A549 (cell line): ENCODE results near the gene PATJ. TPM values are rescaled to one million over a fixed set of nuclear protein-coding genes. Genes with fewer than 3 reads are reported as not detected.

Experiments
- ATAC-seq, 2 experiments: fragments of 200-7000 bp in 1 of 2; fragments of >200 bp in 1 of 2; cut with Nextera tagmentation in 1 of 2; cut with Tn5 transposase in 1 of 2; 3 replicates each; pipeline versions ENCODE4 v1.8.0 to v1.9.1; 2018 to 2020; ENCODE audit warnings: mild to moderate bottlenecking in 1 of 2, moderate library complexity in 1 of 2
- CTCF ChIA-PET: fragments of 300-600 bp; sonication (Branson Sonifier 250); formaldehyde crosslinking; extraction: SDS; loops from one replicate; lab custom pipeline; 2021; ENCODE audit warnings: antibody characterized with exemption, inconsistent platforms; lab: Yijun Ruan, JAX
- POLR2A ChIA-PET: fragments of 350-600 bp; formaldehyde crosslinking; extraction: SDS; loops from one replicate; lab custom pipeline; 2021; ENCODE audit warnings: antibody characterized with exemption, inconsistent platforms; lab: Yijun Ruan, JAX
- DNase-seq, 2 experiments: peaks; one replicate each; pipeline versions ENCODE4 v3.0.0 to v3.0.0-alpha.2; 2011 to 2016; ENCODE audit warnings: low read depth in 1 of 2, low spot score in 1 of 2
- FAIRE-seq: peaks from 2 replicates; lab custom pipeline; 2011; peaks lifted over from hg19 to GRCh38; lab: Jason Lieb, UNC
- H3K27ac ChIP-seq, 2 experiments: fragments of >200 bp; sonication (Bioruptor Twin); formaldehyde crosslinking; 3 replicates each; pipeline ENCODE4 v1.5.1; 2016 to 2017
- H3K4me1 ChIP-seq: fragments of >200 bp; sonication (Bioruptor Twin); formaldehyde crosslinking; 3 replicates; pipeline ENCODE4 v1.6.1; 2016
- H3K4me2 ChIP-seq: fragments of >200 bp; sonication (Bioruptor Twin); formaldehyde crosslinking; 3 replicates; pipeline ENCODE4 v1.6.1; 2016
- H3K4me3 ChIP-seq: fragments of >200 bp; sonication (Bioruptor Twin); formaldehyde crosslinking; 3 replicates; pipeline ENCODE4 v1.5.1; 2016
- H3K9me3 ChIP-seq: fragments of >200 bp; sonication (Bioruptor Twin); formaldehyde crosslinking; 3 replicates; pipeline ENCODE4 v1.6.1; 2016
- BHLHE40 ChIP-seq: IDR thresholded peaks from 2 replicates; pipeline ENCODE4 v1.6.1; 2012; ENCODE audit warnings: low read depth, low read length, inconsistent platforms
- CBX2 ChIP-seq: fragments of 200-600 bp; sonication (generic); IDR thresholded peaks from 2 replicates; pipeline ENCODE4 v1.6.1; 2016; ENCODE audit warnings: low read depth, mild to moderate bottlenecking, borderline replicate concordance
- CEBPB ChIP-seq, 2 experiments: fragments of >200 bp in 1 of 2; sonication (Bioruptor Twin) in 1 of 2; formaldehyde crosslinking in 1 of 2; IDR thresholded peaks; 2 replicates each; pipeline ENCODE4 v1.6.1; 2012 to 2016
- EHF ChIP-seq: fragments of 250-450 bp; sonication (Bioruptor Pico); IDR thresholded peaks from 2 replicates; pipeline ENCODE4 v1.5.0; 2020; ENCODE audit warnings: mild to moderate bottlenecking
- EHMT2 ChIP-seq: fragments of 200-600 bp; sonication (generic); IDR thresholded peaks from 2 replicates; pipeline ENCODE4 v1.6.1; 2016; ENCODE audit warnings: antibody characterized with exemption, low read depth, mild to moderate bottlenecking, moderate library complexity
- FOSL2 ChIP-seq, 2 experiments: fragments of 450-650 bp in 1 of 2; fragments of >200 bp in 1 of 2; sonication (Bioruptor Twin) in 1 of 2; formaldehyde crosslinking; IDR thresholded peaks; 2 replicates each; pipeline versions ENCODE4 v1.5.0 to v1.6.1; 2016 to 2020; ENCODE audit warnings: mild to moderate bottlenecking in 1 of 2, moderate library complexity in 1 of 2
- GATA3 ChIP-seq: IDR thresholded peaks from 2 replicates; pipeline ENCODE4 v1.6.1; 2012; ENCODE audit warnings: borderline replicate concordance
- HOXB5 ChIP-seq: fragments of 250-450 bp; sonication (Bioruptor Pico); IDR thresholded peaks from 2 replicates; pipeline ENCODE4 v1.5.0; 2020; ENCODE audit warnings: mild to moderate bottlenecking, moderate library complexity
- JUNB ChIP-seq: fragments of >200 bp; sonication (Bioruptor Twin); formaldehyde crosslinking; IDR thresholded peaks from 2 replicates; pipeline ENCODE4 v1.6.1; 2016
- MAFK ChIP-seq: fragments of 450-650 bp; IDR thresholded peaks from 2 replicates; pipeline ENCODE4 v1.6.1; 2014; ENCODE audit not compliant: partially characterized antibody
- MYC ChIP-seq: IDR thresholded peaks from 2 replicates; pipeline ENCODE4 v1.6.1; 2012; ENCODE audit warnings: mild to moderate bottlenecking, inconsistent platforms, low read length, improper control_type of control experiment, borderline replicate concordance
- NFE2L2 ChIP-seq: fragments of 150-350 bp; conservative IDR thresholded peaks from 2 replicates; pipeline ENCODE4 v1.6.1; 2014; ENCODE audit warnings: low read length
- NPAS2 ChIP-seq: fragments of 250-450 bp; sonication (Bioruptor Pico); IDR thresholded peaks from 2 replicates; pipeline ENCODE4 v1.8.0; 2022; ENCODE audit warnings: mild to moderate bottlenecking, moderate library complexity, borderline replicate concordance
- RNF2 ChIP-seq: fragments of 200-600 bp; sonication (generic); IDR thresholded peaks from 2 replicates; pipeline ENCODE4 v1.6.1; 2016; ENCODE audit warnings: low read depth, mild to moderate bottlenecking, antibody characterized with exemption, moderate library complexity, borderline replicate concordance
- ZC3H11A ChIP-seq: fragments of 450-650 bp; IDR thresholded peaks from 2 replicates; pipeline ENCODE4 v1.6.1; 2014; ENCODE audit warnings: antibody characterized with exemption, mild to moderate bottlenecking
- ZNF302 ChIP-seq: fragments of 250-450 bp; sonication (Bioruptor Pico); IDR thresholded peaks from 2 replicates; pipeline ENCODE4 v1.9.0; 2021; ENCODE audit warnings: inconsistent platforms, mild to moderate bottlenecking, moderate library complexity
- WGBS: methylation state at CpG from one replicate; pipeline ENCODE4 v1.1.6; 2017; ENCODE audit errors: missing lambda C conversion rate; 5-methylcytosine and 5-hydroxymethylcytosine counted together
- polyA plus RNA-seq, 4 experiments: library from polyadenylated mRNA; depleted of rRNA in 3 of 4; stranded (reverse); fragments of >200 nt; fragmentation: RNase III in 1 of 4; extraction: RNeasy Plus Mini Kit Qiagen cat#74134 plus additional on column Dnase treatment in 1 of 4; gene quantifications; 2 replicates in 3 of 4; 3 replicates in 1 of 4; pipeline ENCODE4 v1.2.3, GENCODE V29; 2011 to 2017
- TF ChIP-seq, protein P1 (sequence below): fragments of 250-450 bp; sonication (Bioruptor Pico); IDR thresholded peaks from 2 replicates; pipeline ENCODE4 v1.5.0; 2021; ENCODE audit warnings: mild to moderate bottlenecking, moderate library complexity, borderline replicate concordance
- TF ChIP-seq, protein P2 (sequence below): fragments of >200 bp; sonication (Bioruptor Twin); formaldehyde crosslinking; IDR thresholded peaks from 3 replicates; pipeline ENCODE4 v1.6.1; 2016

PATJ gene
- polyA plus RNA-seq, 2 of the 4 experiments (the other 2 are of a cell fraction): 6.0 to 14.7 TPM

DNA sequence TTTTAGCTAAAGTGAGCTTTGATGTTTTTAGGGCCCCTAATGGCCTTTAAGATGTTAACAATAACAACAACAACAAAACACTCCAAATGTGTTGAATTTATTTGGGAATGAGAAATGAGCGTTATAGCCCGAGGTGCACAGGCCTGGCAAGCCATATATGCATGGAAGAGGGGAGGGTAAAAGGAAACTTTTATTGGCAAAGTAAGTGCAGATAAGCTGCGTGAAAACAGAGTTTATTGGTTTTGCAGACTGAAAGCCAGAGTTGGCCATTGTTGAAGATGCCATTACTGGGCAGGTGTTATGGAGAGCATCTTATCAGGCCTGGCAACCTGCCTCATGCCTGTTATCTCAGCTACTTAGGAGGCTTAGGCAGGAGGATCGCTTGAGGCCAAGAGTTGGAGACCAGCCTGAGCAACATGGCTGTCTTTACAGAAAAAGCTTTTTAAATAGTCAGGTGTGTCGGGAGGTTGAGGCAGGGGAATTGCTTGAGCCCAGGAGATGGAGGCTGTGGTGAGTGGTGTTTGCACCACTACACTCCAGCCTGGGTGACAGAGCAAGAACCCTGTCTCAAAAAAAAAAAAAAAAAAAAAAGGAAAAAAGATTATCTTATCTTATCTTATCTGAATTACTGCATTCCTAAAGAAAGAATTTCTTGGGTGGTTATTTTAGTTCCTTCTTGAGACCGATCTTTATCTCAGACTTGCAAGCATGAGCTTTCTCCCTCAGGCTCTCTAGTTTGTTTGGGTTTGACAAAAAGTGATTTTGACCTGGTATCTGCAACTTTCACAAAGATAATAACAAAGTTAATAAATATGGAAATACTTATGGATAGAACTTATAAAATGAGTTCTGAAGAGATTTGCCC lies 1.7 kb downstream of the PATJ start:
- 78% methylated on average over 6 of the region's 6 CpGs for WGBS
- peak; percentile 29; the same call in 1 of the 2 replicates for TF ChIP-seq GATA3
- TF ChIP-seq, protein P1, sequence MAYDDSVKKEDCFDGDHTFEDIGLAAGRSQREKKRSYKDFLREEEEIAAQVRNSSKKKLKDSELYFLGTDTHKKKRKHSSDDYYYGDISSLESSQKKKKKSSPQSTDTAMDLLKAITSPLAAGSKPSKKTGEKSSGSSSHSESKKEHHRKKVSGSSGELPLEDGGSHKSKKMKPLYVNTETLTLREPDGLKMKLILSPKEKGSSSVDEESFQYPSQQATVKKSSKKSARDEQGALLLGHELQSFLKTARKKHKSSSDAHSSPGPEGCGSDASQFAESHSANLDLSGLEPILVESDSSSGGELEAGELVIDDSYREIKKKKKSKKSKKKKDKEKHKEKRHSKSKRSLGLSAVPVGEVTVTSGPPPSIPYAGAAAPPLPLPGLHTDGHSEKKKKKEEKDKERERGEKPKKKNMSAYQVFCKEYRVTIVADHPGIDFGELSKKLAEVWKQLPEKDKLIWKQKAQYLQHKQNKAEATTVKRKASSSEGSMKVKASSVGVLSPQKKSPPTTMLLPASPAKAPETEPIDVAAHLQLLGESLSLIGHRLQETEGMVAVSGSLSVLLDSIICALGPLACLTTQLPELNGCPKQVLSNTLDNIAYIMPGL (CRISPR knock-in tag): no peak

DNA sequence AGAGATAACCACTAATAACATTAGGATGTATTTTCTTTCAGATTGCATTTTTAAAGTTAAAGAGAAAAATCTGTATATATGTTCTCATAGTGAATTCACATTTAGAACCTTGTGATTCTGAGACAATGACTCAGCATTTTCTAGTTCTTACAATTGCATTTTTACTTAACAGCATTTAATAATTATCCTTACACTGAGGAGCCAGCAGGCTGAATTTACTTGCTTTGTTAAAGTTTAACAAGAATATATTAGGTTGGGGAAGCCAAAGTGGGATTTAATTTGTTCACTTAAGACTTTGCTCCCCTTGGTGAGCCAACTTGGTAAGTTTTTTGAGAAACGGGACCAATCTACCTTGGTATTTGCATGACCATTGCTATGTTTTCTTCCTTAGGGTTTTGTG lies 4.5 kb downstream of the PATJ start:
- CTCF ChIA-PET: no interaction called here
- no peaks in the 10 kb centered on the region for H3K9me3 ChIP-seq
- H3K4me2 ChIP-seq: peak overlapping the region; percentile 59
- 0% methylated on average over 1 of the region's 1 CpG for WGBS
- H3K27ac ChIP-seq: peak overlapping the region; percentile 82 to 86
- no peak overlapping the region for H3K4me3 ChIP-seq
- peaks cover 30% of the 10 kb centered on the region for H3K4me1 ChIP-seq
- no peak for TF ChIP-seq FOSL2 (IDR thresholded peaks at IDR 0.05)
- peak; percentile 17; the same call in 1 of the 2 replicates for TF ChIP-seq FOSL2 (CRISPR knock-in tag; IDR thresholded peaks at IDR 0.05)
- no peak for TF ChIP-seq ZC3H11A
- 0 out of 2 replicates have a peak, but pooled peaks have one; percentile 49 for TF ChIP-seq HOXB5
- TF ChIP-seq EHMT2: no peak
- TF ChIP-seq EHF (CRISPR knock-in tag): peak; percentile 57; the same call in 1 of the 2 replicates
- peak; percentile 99 for TF ChIP-seq MAFK
- no peak for TF ChIP-seq CEBPB (IDR thresholded peaks at IDR 0.05)
- no peak for TF ChIP-seq JUNB
- peak; percentile 99 for TF ChIP-seq NFE2L2
- DNase-seq (peak in 1 of 2 experiments; percentile 12), FAIRE-seq (peak; percentile 59), ATAC-seq (no peak)
- POLR2A ChIA-PET: no interaction called here

More for the DNA sequence above, 1.7 kb downstream of the PATJ start:
- FAIRE-seq (no peak), DNase-seq (no peak), ATAC-seq (no peak)
- ChIA-PET CTCF (interaction anchor here (1.5 kb wide), 1 partner anchor 10 kb away, joined by 4 read pairs; no protein-coding TSS in a partner anchor), POLR2A (interaction anchor here (0.7 kb wide), 1 partner anchor 10 kb away, joined by 5 read pairs; no protein-coding TSS in a partner anchor)
- Histone ChIP-seq H3K4me2 (peak overlapping the region; percentile 93), H3K27ac (peak overlapping the region; percentile 1 to 98; a peak in 3 of 6 replicates), H3K9me3 (no peaks in the 10 kb centered on the region), H3K4me3 (no peak overlapping the region), H3K4me1 (peaks cover 38% of the 10 kb centered on the region)

DNA sequence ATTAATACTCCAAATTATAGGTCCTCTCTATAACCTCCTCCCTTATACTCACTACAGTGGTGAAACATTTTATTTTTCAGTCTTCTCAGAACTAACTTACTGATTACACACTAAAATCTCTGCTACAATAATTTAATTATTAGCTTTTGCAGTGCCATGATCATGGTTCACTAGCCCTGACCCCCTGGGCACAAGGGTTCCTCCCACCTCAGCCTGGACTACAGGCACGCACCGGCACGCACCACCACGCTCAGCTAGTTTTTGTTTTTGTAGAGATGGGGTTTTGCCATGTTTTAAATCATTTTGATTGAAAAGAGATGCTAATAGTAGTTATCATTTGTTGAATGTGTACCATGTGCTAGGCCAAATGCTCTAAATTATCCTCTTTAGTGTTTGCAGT lies 6.3 kb downstream of the PATJ start:
- ChIA-PET POLR2A (no interaction called here), CTCF (no interaction called here)
- WGBS: 98% methylated on average over 4 of the region's 4 CpGs
- TF ChIP-seq ZNF302 (CRISPR knock-in tag) (no peak), NPAS2 (no peak), CBX2 (no peak), RNF2 (no peak), MYC (no peak), BHLHE40 (no peak)
- TF ChIP-seq, protein P2, sequence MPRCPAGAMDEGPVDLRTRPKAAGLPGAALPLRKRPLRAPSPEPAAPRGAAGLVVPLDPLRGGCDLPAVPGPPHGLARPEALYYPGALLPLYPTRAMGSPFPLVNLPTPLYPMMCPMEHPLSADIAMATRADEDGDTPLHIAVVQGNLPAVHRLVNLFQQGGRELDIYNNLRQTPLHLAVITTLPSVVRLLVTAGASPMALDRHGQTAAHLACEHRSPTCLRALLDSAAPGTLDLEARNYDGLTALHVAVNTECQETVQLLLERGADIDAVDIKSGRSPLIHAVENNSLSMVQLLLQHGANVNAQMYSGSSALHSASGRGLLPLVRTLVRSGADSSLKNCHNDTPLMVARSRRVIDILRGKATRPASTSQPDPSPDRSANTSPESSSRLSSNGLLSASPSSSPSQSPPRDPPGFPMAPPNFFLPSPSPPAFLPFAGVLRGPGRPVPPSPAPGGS: no peak
- Histone ChIP-seq H3K4me2 (no peak overlapping the region), H3K9me3 (no peaks in the 10 kb centered on the region), H3K4me1 (peaks cover 27% of the 10 kb centered on the region), H3K4me3 (no peak overlapping the region), H3K27ac (0 out of 6 replicates have a peak overlapping the region, but pooled peaks of 1 of the 2 experiments have one; percentile 21)
- FAIRE-seq (no peak), ATAC-seq (no peak), DNase-seq (no peak)
